ENCODE data around the gene KASH5.
"Not testable (repeated sequence)": the region's sequence is repeated elsewhere in the genome, so short reads cannot be mapped to it uniquely, and the experiment has no call there.

KASH5 gene

GRCh38 chr19:49453757-49454240 lies 65.8 kb downstream of the KASH5 start:
- in situ Hi-C loops (cut with MboI; ENCODE audit: low sequenced_read_pairs): no loop called here

DNA sequence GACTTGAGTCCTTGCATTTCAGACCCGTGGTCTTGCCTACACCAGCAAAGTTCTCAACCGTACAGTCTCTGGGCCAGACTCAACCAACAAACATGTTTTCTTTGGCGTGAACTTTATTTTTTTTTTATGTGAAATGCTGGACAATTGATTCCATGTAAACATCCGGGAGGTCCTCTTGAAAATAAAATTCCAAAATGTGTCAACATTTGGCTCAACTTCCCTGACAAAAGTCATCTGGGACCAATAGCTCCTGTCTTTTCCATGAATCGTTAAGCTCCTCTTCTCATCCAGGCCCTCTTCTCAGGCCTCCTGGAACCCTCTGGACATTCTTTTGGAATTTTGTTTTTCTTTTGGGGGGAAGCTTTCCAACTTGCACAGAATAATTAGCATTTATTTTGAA lies 67.7 kb downstream of the KASH5 start:
- in situ Hi-C loops (cut with MboI; ENCODE audit: low sequenced_read_pairs): no loop called here

GRCh38 chr19:49456326-49456725 lies 68.3 kb downstream of the KASH5 start:
- in situ Hi-C loops (cut with MboI; ENCODE audit: low sequenced_read_pairs): no loop called here

DNA sequence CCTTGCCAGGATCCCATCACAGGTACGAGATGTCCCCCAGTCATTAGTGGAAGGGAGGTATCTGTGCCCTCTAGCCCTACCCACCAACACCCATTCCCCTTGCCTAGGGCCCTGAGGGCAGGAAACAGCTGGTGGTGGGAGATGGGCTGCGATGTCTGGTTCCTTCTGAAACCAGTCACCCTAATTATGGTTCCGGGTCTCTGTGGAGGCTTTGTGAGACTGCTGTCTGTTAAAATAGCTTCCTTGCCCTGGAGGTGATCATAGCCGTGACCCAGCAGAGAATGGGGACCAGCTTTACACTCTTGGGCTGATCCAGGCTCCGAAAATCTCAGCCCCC lies 70.5 kb downstream of the KASH5 start:
- in situ Hi-C loops (cut with MboI; ENCODE audit: low sequenced_read_pairs): no loop called here

GRCh38 chr19:49459388-49459787 lies 71.3 kb downstream of the KASH5 start:
- in situ Hi-C loops (cut with MboI; ENCODE audit: low sequenced_read_pairs): no loop called here

DNA sequence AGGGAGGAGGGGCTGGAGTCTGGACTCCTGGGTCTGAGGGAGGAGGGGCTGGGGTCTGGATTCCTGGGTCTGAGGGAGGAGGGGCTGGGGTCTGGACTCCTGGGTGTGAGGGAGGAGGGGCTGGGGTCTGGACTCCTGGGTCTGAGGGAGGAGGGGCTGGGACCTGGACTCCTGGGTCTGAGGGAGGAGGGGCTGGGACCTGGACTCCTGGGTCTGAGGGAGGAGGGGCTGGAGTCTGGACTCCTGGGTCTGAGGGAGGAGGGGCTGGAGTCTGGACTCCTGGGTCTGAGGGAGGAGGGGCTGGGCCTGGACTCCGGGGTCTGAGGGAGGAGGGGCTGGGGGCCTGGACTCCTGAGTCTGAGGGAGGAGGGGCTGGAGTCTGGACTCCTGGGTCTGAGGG lies 73.1 kb downstream of the KASH5 start:
- in situ Hi-C loops (cut with MboI; ENCODE audit: low sequenced_read_pairs): not testable (repeated sequence)

DNA sequence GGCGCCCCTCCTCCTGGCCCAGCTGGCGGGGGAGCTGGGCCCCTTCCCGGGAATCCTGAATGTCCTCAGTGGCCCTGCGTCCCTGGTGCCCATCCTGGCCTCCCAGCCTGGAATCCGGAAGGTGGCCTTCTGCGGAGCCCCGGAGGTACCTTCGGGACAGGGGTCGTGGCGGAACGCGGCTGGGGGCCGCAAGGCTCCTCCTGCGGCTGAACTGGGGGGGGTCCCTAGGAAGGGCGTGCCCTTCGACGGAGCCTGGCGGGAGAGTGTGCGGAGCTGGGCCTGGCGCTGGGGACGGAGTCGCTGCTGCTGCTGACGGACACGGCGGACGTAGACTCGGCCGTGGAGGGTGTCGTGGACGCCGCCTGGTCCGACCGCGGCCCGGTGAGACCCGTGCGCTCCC lies 73.6 kb downstream of the KASH5 start:
- in situ Hi-C loops (cut with MboI; ENCODE audit: low sequenced_read_pairs): no loop called here

DNA sequence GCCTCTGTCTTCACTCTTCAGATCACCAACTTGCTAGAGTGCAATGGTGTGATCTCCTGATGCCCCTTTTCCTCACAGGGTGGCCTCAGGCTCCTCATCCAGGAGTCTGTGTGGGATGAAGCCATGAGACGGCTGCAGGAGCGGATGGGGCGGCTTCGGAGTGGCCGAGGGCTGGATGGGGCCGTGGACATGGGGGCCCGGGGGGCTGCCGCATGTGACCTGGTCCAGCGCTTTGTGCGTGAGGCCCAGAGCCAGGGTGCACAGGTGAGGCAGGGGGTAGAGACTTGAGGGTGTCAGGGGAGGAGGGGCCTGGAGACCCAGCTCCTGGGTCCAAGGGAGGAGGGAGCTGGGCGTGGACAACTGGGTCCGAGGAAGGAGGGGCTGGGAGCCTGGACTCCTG lies 74.4 kb downstream of the KASH5 start:
- in situ Hi-C loops (cut with MboI; ENCODE audit: low sequenced_read_pairs): no loop called here

- in situ Hi-C loops (cut with MboI; ENCODE audit: low sequenced_read_pairs): no loop called here
These were observed 76.1 kb downstream of the KASH5 start for GRCh38 chr19:49463960-49464740.

DNA sequence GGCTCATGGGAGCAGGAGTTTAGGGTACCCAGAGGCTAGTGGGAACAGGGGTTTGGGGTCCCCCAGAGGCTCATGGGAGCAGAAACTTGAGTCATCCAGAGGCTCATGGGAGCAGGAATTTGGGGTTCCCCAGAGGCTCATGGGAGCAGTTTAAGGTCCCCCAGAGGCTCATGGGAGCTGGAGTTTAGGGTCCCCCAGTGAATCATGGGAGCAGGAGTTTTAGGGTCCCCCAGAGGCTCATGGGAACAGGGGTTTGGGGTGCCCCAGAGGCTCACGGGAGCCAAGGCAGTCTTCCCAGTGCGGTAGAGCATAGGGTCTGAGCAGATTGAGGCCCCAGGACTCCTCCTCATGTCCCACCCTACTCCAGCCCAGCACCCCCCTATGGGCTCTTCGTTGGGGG lies 77.3 kb downstream of the KASH5 start:
- in situ Hi-C loops (cut with MboI; ENCODE audit: low sequenced_read_pairs): no loop called here

Data from hTERT RPE-1 (cell line).